Posterior vena cava (tissue), 2 donors: ENCODE data around the gene DNAJC22. TPM values are rescaled to one million over a fixed set of nuclear protein-coding genes. Genes with fewer than 3 reads are reported as not detected.

ENCODE experiments used
- DNase-seq: peaks from one replicate; pipeline ENCODE4 v3.0.0-alpha.2; 2020; ENCODE audit warnings: low spot score
- intact Hi-C, 2 donors: fragments of 100-400 bp; cut with DNase I; formaldehyde crosslinking; loops; one replicate each; pipeline versions ENCODE4 v1.14.1 to v1.14.2; 2022 to 2023
- total RNA-seq, 2 donors: library from RNA; stranded (reverse); fragmentation: NEBNext Ultra II Directional; extraction: Animal tissue kit (Norgen Biotek cat#: 25700); gene quantifications; one replicate each; pipeline ENCODE4 v1.2.1, GENCODE V29; 2021
- donor health status: DM: yes; HTN: yes; CAD: no.
- donor health status: DM: yes; HTN: yes; CAD: no.

The DNAJC22 gene
- total RNA-seq, 2 donors from 2014 or later, result 0.05 TPM; not detected in 1

- DNase-seq, result peak; percentile 60
- intact Hi-C loops, result no loop called here
These were observed 5.5 kb upstream of the DNAJC22 start for GRCh38 chr12:49340971-49341776.

GRCh38 chr12:49341777-49342065 lies 5.0 kb upstream of the DNAJC22 start:
- intact Hi-C loops, result no loop called here
- DNase-seq, result peak; percentile 81

DNA sequence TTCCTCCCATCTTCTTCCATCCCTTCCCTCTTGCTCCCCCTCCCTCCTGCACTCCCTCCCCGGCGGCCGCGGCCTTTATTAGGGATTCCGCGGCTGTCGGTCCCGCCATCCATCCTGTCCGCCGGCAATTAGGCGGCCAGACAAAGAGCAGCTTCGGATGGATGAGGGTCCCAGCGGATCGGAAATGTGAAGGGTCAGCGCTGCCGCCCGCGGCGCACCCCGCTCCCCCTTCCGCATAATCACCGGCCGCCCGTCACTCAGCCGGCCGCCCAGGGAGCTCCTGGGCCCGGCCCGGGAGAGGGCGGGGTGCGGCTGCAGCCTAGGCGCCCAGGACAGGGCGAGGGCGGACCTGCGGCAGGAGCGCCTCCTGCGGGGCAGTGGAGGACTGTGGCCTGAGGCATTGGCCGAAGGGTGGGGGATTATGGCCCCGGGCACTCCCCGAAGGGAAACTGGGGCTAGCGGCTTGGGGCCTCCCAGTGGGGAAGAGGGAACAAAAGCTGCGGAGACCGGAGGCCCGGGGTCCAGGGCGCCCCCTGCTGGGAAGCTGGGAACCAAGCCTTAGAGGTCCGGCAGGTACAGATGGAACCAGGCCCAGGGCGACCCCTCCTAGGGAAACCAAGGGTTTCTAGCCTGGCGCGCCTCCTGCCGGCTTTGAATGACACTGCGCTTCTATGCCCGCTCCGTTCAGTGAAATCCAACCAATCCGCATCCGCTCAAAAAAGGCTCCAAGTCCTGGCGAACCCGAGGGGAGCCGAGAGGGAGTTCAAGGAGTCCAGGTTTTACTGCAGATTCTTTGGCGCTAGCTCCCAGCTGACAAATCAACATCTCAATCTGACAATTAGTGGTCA lies 4.4 kb upstream of the DNAJC22 start:
- intact Hi-C loops, result no loop called here
- DNase-seq, result peak; percentile 91

DNA sequence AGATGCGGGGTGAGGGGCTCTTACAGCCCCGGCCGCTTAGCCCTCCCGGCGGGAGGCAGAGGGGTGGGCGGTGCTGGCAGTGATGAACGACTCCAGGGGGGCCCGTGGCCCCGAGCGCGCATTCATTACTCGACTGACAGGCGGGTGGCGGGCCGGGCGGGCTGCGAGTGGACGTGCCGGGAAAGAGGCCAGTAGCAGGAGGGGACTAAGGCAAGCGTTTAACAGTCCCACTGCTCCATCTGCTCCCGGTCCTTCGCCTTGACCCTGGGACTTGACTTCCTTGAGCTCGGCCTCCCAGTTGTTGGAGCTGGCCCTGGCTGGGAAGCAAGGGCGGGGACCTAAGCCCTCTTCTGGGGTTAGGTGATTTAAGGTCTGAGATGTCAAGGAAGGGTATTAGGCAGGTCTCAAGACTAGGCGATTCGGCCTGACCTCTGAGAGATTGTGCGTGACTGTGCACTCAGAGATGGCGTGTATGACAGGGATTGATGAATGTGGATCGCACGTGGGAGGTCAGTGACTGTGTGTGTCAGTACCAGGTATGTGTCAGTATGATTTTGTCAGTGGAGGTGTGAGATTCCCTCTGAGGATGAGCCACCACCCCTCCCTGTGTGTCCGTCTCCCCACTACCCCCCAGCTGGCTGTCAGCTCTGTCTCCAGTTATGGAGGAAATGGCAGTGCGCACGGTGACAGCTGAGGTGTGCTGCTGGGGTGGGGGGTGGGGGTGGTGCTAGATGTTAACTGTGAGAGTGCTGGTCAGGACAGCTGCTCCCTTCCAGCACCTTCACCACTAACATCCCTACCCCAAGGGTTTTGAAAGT lies 3.6 kb upstream of the DNAJC22 start:
- intact Hi-C loops, result no loop called here
- DNase-seq, result peak; percentile 78

GRCh38 chr12:49344486-49345050 lies 2.1 kb upstream of the DNAJC22 start:
- intact Hi-C loops, result loop anchor here (5.0 kb wide), 2 partner anchors 47 to 57 kb away; partner anchors contain the start of gene PRPH (in 1 of the 2)
- DNase-seq, result no peak

GRCh38 chr12:49345051-49345824 lies 1.4 kb upstream of the DNAJC22 start:
- peak; percentile 77 for DNase-seq
- intact Hi-C loops, result loop anchor here (5.0 kb wide), 2 partner anchors 48 to 58 kb away; partner anchors contain the start of gene PRPH (in 1 of the 2)

DNA sequence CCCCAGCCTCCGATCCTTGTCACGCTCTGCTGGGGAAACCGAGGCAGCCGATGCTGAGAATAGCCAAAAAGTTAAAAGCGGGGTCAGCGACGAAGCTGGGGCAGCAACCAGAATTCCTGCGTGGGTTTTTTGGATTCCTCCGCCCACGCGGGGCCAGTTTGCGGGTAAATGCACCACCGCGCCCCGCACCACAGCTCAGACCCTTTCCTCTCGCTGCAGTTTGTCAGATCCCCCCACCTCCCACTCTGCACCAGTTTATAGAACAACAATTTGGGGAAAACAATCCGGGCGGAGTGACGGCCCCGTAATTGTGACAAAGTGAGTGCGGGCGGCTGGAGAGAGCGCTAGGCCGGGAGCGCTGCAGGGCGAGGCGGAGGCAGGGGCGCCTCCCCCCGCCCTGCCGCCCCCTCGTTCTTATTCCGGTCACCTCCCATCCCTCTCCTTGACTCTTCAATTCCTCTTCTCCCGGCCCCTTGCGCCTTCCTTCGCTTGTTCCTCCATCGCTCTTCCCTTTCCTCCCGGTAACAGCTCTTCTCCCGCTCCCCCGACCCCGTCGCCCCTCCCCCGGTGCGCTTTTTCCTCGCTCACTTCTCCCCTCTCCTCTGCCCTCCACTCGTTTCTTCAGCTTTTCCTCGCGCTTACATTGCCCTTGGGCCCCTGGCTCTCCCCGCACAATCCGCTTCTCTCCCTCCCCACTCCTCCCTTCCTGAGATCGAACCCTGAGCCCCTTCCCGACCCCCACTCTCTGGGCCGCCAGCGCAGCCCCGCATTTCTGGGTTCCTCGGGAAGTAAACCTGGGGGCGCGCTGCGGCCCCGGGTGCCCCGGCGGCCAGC lies 646 bp upstream of the DNAJC22 start:
- intact Hi-C loops, result loop anchor here (5.0 kb wide), 2 partner anchors 49 to 59 kb away; partner anchors contain the start of gene PRPH (in 1 of the 2)

GRCh38 chr12:49347311-49348193 lies 864 bp downstream of the DNAJC22 start:
- peak; percentile 91 for DNase-seq
- intact Hi-C loops, result loop anchor here (5.0 kb wide), 2 partner anchors 50 to 60 kb away; partner anchors contain the start of gene PRPH (in 1 of the 2)

More for the DNA sequence above, 646 bp upstream of the DNAJC22 start:
- DNase-seq, result peak; percentile 78

DNA sequence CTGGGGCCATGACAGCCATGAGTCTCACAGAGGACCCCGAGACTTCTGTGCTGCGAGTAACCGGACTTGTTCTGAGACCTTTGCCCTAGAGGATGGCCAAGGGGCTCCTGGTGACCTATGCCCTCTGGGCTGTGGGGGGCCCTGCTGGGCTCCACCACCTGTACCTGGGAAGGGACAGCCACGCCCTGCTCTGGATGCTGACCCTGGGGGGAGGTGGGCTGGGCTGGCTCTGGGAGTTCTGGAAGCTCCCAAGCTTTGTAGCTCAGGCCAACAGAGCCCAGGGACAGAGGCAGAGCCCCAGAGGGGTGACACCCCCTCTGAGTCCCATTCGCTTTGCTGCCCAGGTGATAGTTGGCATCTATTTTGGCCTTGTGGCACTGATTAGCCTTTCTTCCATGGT lies 2.1 kb downstream of the DNAJC22 start:
- intact Hi-C loops, result loop anchor here (5.0 kb wide), 2 partner anchors 51 to 61 kb away; partner anchors contain the start of gene PRPH (in 1 of the 2)
- peak; percentile 69 for DNase-seq

DNA sequence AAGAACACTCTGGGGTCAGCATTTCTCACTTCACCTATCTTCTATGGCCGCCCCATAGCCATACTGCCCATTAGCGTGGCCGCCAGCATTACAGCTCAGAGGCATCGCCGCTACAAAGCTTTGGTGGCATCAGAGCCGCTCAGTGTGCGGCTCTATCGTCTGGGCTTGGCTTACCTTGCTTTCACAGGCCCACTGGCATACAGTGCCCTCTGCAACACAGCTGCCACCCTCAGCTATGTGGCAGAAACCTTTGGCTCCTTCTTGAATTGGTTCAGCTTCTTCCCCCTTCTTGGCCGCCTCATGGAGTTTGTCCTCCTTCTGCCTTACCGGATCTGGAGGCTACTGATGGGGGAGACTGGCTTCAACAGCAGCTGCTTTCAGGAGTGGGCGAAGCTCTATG lies 2.6 kb downstream of the DNAJC22 start:
- peak; percentile 49 for DNase-seq
- intact Hi-C loops, result loop anchor here (5.0 kb wide), 2 partner anchors 52 to 62 kb away; partner anchors contain the start of gene PRPH (in 1 of the 2)

DNA sequence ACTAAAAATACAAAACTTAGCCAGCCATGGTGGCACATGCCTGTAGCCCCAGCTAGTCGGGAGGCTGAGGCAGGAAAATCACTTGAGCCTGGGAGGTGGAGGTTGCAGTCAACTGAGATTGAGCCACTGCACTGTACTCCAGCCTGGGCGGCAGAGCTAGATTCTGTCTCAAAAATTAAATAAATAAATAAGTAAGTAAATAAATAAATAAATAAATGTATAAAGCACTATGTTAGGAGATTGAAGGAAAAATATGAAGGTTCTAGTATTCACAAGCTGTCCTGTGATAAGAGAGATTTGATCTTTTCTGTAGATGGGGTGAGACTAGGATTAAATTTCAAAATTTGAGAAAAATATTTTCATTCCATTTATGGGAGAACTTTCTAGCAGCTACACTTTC lies 5.7 kb downstream of the DNAJC22 start:
- intact Hi-C loops, result no loop called here
- DNase-seq, result peak; percentile 12

DNA sequence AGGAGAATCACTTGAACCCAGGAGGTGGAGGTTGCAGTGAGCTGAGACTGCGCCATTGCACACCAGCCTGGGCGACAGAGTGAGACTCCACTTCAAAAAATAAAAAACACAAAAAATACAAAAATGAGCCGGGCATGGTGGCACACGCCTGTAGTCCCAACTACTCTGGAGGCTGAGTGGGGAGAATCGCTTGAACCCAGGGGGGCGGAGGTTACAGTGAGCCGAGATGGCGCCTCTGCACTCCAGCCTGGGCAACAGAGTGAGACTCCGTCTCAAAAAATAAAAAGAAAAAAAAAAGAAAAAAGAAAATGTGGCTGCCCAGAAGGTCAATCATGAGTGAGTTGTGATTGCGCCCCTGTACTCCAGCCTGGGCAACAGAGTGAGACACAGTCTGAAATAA lies 9.2 kb downstream of the DNAJC22 start:
- intact Hi-C loops, result loop anchor here (1.0 to 5.0 kb wide), 2 partner anchors 21 to 161 kb away; no protein-coding TSS in a partner anchor

DNA sequence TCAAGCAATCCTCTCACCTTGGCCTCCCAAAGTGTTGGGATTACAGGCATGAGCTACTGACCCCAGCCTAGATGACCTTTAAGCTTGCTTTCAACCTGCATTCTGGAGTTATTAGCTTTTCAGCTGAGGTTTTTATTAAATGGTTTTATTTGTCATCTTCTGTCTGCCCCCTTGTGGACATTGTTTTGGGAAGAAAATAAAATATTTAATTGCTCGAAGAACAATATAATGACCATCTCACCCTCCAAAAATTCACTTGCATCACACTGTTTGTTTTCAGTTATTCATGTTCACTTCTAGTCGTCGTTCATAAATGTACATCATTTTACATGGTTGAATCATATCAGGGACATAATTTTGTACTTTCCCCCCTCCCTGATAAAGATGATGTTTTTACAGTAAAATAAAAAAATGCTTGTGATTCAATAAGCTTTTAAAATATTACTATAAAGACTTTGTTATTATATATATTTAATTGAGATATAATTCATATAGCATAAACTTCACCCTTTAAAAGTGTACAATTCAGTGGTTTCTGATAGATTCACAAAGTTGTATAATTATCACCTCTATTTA lies 10.5 kb downstream of the DNAJC22 start:
- DNase-seq, result no peak
- intact Hi-C loops, result loop anchor here in 1 of 2 donors (5.0 kb wide), 1 partner anchor 160 kb away; no protein-coding TSS in a partner anchor

More for the DNA sequence above, 9.2 kb downstream of the DNAJC22 start:
- peak; percentile 45 for DNase-seq

GRCh38 chr12:49358483-49359141 lies 11.9 kb downstream of the DNAJC22 start:
- DNase-seq, result peak; percentile 29
- intact Hi-C loops, result loop anchor here in 1 of 2 donors (5.0 kb wide), 1 partner anchor 159 kb away; no protein-coding TSS in a partner anchor

DNA sequence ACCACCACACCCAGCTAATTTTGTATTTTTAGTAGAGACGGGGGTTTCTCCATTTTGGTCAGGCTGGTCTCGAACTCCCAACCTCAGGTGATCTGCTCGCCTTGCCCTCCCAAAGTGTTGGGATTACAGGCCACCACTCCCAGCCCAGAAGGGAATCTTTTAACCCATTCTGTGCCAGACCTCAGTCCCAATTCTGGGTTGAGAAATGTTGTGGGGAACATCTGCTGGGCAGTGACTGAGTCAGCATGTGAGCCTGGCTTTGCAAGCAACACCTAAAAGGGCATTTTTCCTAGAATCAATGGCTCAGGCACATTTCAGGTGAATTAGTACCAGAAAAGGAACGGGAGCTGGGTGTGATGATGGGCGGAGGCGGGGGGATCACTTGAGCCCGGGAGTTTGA lies 13.0 kb downstream of the DNAJC22 start:
- peak; percentile 11 for DNase-seq
- intact Hi-C loops, result loop anchor here (5.0 to 10.0 kb wide), 2 partner anchors 155 to 158 kb away; no protein-coding TSS in a partner anchor
